OCI-LY1 (cell line): ENCODE results near the gene CHID1.

Source experiments
- H2AFZ ChIP-seq: fragments of 200-600 bp; sonication (generic), shearing (Covaris generic); 2 replicates; pipeline ENCODE4 v1.6.0; 2014; ENCODE audit warnings: antibody characterized with exemption, mild to moderate bottlenecking, low read length
- H3F3A ChIP-seq: fragments of 200-600 bp; sonication (generic), shearing (Covaris generic); 2 replicates; pipeline ENCODE4 v1.6.0; 2014; ENCODE audit warnings: mild to moderate bottlenecking, antibody characterized with exemption, low read length, moderate library complexity; ENCODE audit not compliant: insufficient read depth
- H3K27ac ChIP-seq: fragments of 200-600 bp; sonication (generic); 2 replicates; pipeline ENCODE4 v1.5.1; 2014; ENCODE audit warnings: low read length, mixed run types, mild to moderate bottlenecking, low read depth; ENCODE audit not compliant: poor library complexity, severe bottlenecking
- H3K27me3 ChIP-seq: fragments of 200-600 bp; sonication (generic); 2 replicates; pipeline ENCODE4 v1.6.0; 2014; ENCODE audit warnings: antibody characterized with exemption, mild to moderate bottlenecking, low read length, moderate library complexity; ENCODE audit not compliant: insufficient read depth
- H3K36me3 ChIP-seq: fragments of 200-600 bp; sonication (generic); 2 replicates; pipeline ENCODE4 v1.6.1; 2014; ENCODE audit warnings: mild to moderate bottlenecking, antibody characterized with exemption, low read length, moderate library complexity, mixed read lengths; ENCODE audit not compliant: insufficient read depth
- H3K4me1 ChIP-seq: fragments of 200-600 bp; sonication (generic); 2 replicates; pipeline ENCODE4 v1.5.1; 2014; ENCODE audit warnings: mild to moderate bottlenecking, low read length, moderate library complexity; ENCODE audit not compliant: insufficient read depth, severe bottlenecking
- H3K4me2 ChIP-seq: fragments of 200-600 bp; sonication (generic), shearing (Covaris generic); 2 replicates; pipeline ENCODE4 v1.6.1; 2014; ENCODE audit warnings: low read length
- H3K4me3 ChIP-seq: fragments of 200-600 bp; sonication (generic); 2 replicates; pipeline ENCODE4 v1.5.1; 2014; ENCODE audit warnings: low read length, low read depth, mild to moderate bottlenecking, mixed read lengths; ENCODE audit not compliant: poor library complexity, severe bottlenecking
- H3K79me2 ChIP-seq: fragments of 200-600 bp; shearing (Covaris generic); 2 replicates; pipeline ENCODE4 v1.6.1; 2016; ENCODE audit warnings: mixed run types, low read length, mixed read lengths; ENCODE audit not compliant: insufficient read depth
- H3K9ac ChIP-seq: fragments of 200-600 bp; sonication (generic), shearing (Covaris generic); 2 replicates; pipeline ENCODE4 v1.6.1; 2014; ENCODE audit warnings: mild to moderate bottlenecking, low read length, mixed read lengths
- H3K9me2 ChIP-seq: fragments of 200-600 bp; sonication (generic), shearing (Covaris generic); 2 replicates; pipeline ENCODE4 v1.6.1; 2014; ENCODE audit warnings: low read depth, mild to moderate bottlenecking, low read length, mixed read lengths
- H3K9me3 ChIP-seq: fragments of 200-600 bp; shearing (Covaris generic); 2 replicates; pipeline ENCODE4 v1.6.1; 2014; ENCODE audit warnings: low read length, mixed read lengths
- H4K20me1 ChIP-seq: fragments of 200-600 bp; sonication (generic), shearing (Covaris generic); 2 replicates; pipeline ENCODE4 v1.6.0; 2016; ENCODE audit warnings: mild to moderate bottlenecking, low read length; ENCODE audit not compliant: insufficient read depth
- CTCF ChIP-seq: fragments of 200-600 bp; sonication (generic), shearing (Covaris generic); IDR thresholded peaks from 2 replicates; pipeline ENCODE4 v1.5.1; 2017; ENCODE audit warnings: mild to moderate bottlenecking, antibody characterized with exemption, low read length, moderate library complexity, mixed read lengths
- EZH2 ChIP-seq: fragments of 200-600 bp; sonication (generic), shearing (Covaris generic); IDR thresholded peaks from 2 replicates; pipeline ENCODE4 v1.8.0; 2017; ENCODE audit warnings: borderline replicate concordance, mixed run types, mild to moderate bottlenecking, antibody characterized with exemption, low read length, moderate library complexity, mixed read lengths

Gene CHID1

GRCh38 chr11:855330-855674 is 55.3 kb downstream of the CHID1 start:
- H3K4me3 ChIP-seq = no peak overlapping the region
- no peaks in the 10 kb centered on the region for H3K79me2 ChIP-seq
- H3K36me3 ChIP-seq = no peaks in the 10 kb centered on the region
- TF ChIP-seq CTCF (no peak), EZH2 (no peak)
- H3K4me1 ChIP-seq = peaks cover 11% of the 10 kb centered on the region
- no peaks in the 10 kb centered on the region; the same call in 1 of the 2 replicates for H3K27me3 ChIP-seq
- no peak overlapping the region for H2AFZ ChIP-seq
- H3K9me3 ChIP-seq = no peaks in the 10 kb centered on the region
- H4K20me1 ChIP-seq = no peaks in the 10 kb centered on the region
- no peaks in the 10 kb centered on the region for H3F3A ChIP-seq
- H3K27ac ChIP-seq = no peak overlapping the region
- H3K4me2 ChIP-seq = no peak overlapping the region
- H3K9ac ChIP-seq = no peak overlapping the region
- no peaks in the 10 kb centered on the region for H3K9me2 ChIP-seq

- H3K27ac ChIP-seq = no peak overlapping the region
- H3K9me3 ChIP-seq = no peaks in the 10 kb centered on the region
- no peaks in the 10 kb centered on the region for H3K79me2 ChIP-seq
- H3K9me2 ChIP-seq = no peaks in the 10 kb centered on the region
- no peak overlapping the region for H2AFZ ChIP-seq
- no peaks in the 10 kb centered on the region for H4K20me1 ChIP-seq
- H3K36me3 ChIP-seq = no peaks in the 10 kb centered on the region
- no peaks in the 10 kb centered on the region for H3F3A ChIP-seq
- no peak overlapping the region for H3K4me3 ChIP-seq
- H3K27me3 ChIP-seq = no peaks in the 10 kb centered on the region; the same call in 1 of the 2 replicates
- no peak for TF ChIP-seq CTCF
- peaks cover 16% of the 10 kb centered on the region for H3K4me1 ChIP-seq
- no peak overlapping the region for H3K4me2 ChIP-seq
- H3K9ac ChIP-seq = no peak overlapping the region
Observed at GRCh38 chr11:854601-855329, 55.8 kb downstream of the CHID1 start.

GRCh38 chr11:853682-854448 is 56.7 kb downstream of the CHID1 start:
- H3K4me1 ChIP-seq = peaks cover 18% of the 10 kb centered on the region
- H2AFZ ChIP-seq = no peak overlapping the region
- no peaks in the 10 kb centered on the region for H3K36me3 ChIP-seq
- no peaks in the 10 kb centered on the region for H4K20me1 ChIP-seq
- H3K27me3 ChIP-seq = no peaks in the 10 kb centered on the region; the same call in 1 of the 2 replicates
- H3K9me3 ChIP-seq = no peaks in the 10 kb centered on the region
- TF ChIP-seq CTCF (peak; percentile 22; the same call in 1 of the 2 replicates), EZH2 (no peak)
- H3K79me2 ChIP-seq = no peaks in the 10 kb centered on the region
- H3K9me2 ChIP-seq = no peaks in the 10 kb centered on the region
- H3K9ac ChIP-seq = no peak overlapping the region
- no peak overlapping the region for H3K4me3 ChIP-seq
- no peak overlapping the region for H3K4me2 ChIP-seq
- H3F3A ChIP-seq = no peaks in the 10 kb centered on the region
- no peak overlapping the region for H3K27ac ChIP-seq
